BE2C (cell line): ENCODE results near the gene MSX2.
A peak's percentile ranks its signal among the peaks of the same experiment; 100 is the strongest.

Experiments
- DNase-seq: peaks from one replicate; pipeline ENCODE4 v3.0.0-alpha.2; 2020
- H3K27me3 ChIP-seq: fragments of 250-450 bp; sonication (Bioruptor Pico); 2 replicates; pipeline ENCODE4 v1.5.1; 2020; ENCODE audit warnings: mild to moderate bottlenecking
- H3K36me3 ChIP-seq: fragments of 250-450 bp; sonication (Bioruptor Pico); 2 replicates; pipeline ENCODE4 v1.5.1; 2020; ENCODE audit warnings: mild to moderate bottlenecking
- H3K4me1 ChIP-seq: fragments of 250-450 bp; sonication (Bioruptor Pico); 2 replicates; pipeline ENCODE4 v1.5.1; 2020
- H3K4me3 ChIP-seq: 2 replicates; pipeline ENCODE4 v1.5.1; 2011; ENCODE audit warnings: low read depth, low read length
- H3K9me3 ChIP-seq: fragments of 250-450 bp; sonication (Bioruptor Pico); 2 replicates; pipeline ENCODE4 v1.5.1; 2020
- TF ChIP-seq, protein P1 (sequence below): IDR thresholded peaks from 2 replicates; pipeline ENCODE4 v1.5.1; 2012; ENCODE audit warnings: mild to moderate bottlenecking, low read depth, low read length

Gene MSX2

DNA sequence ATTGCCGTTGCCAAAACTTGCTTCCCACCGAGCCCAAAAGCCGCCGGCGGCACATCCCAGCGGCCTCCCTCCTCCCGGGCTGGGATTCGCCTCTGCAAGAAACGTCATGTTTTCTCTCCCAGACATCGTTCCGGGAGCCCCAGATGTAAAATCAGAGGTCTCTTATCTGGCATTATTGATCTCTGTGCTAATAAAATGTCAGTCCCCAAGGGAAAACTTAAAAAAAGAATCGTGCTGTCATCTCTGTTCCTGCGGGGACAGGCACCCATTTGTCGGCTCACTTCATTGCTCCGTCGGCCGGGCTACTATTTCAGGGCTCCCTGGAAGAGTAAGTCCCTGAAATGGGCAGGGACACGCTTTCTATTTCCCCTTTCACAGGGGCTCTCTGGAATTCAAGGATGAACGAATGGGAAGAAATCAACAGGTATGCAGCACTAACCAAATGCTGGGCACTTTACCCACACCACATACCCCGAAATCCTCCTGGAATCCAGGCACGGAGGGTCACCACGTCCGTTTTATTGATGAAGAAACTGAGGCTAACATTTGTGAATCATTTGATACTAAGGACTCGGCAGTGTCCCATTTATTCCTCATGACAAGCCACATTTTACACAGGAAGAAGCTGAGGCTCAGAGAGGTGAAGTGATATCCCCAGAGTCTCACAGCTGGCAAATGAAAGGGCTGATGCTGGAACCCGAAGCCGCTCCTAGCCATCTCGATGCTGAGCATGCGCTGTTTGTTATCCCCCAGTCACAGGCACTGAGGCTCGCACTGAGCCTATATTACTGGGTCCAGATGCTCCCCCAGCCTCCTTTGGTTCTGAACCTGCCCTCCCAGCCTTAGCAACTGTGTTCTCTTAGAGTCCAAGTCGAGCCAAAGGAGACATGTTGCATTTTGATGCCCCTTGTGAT, 35.7 kb upstream of the MSX2 start:
- no peaks in the 10 kb centered on the region for H3K9me3 ChIP-seq
- TF ChIP-seq, protein P1, sequence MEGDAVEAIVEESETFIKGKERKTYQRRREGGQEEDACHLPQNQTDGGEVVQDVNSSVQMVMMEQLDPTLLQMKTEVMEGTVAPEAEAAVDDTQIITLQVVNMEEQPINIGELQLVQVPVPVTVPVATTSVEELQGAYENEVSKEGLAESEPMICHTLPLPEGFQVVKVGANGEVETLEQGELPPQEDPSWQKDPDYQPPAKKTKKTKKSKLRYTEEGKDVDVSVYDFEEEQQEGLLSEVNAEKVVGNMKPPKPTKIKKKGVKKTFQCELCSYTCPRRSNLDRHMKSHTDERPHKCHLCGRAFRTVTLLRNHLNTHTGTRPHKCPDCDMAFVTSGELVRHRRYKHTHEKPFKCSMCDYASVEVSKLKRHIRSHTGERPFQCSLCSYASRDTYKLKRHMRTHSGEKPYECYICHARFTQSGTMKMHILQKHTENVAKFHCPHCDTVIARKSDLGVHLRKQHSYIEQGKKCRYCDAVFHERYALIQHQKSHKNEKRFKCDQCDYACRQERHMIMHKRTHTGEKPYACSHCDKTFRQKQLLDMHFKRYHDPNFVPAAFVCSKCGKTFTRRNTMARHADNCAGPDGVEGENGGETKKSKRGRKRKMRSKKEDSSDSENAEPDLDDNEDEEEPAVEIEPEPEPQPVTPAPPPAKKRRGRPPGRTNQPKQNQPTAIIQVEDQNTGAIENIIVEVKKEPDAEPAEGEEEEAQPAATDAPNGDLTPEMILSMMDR: no peak
- H3K27me3 ChIP-seq: peaks cover 5% of the 10 kb centered on the region
- H3K36me3 ChIP-seq: no peaks in the 10 kb centered on the region
- peak overlapping the region; percentile 45 for H3K4me3 ChIP-seq
- DNase-seq: peak; percentile 29
- peaks cover 5% of the 10 kb centered on the region for H3K4me1 ChIP-seq

DNA sequence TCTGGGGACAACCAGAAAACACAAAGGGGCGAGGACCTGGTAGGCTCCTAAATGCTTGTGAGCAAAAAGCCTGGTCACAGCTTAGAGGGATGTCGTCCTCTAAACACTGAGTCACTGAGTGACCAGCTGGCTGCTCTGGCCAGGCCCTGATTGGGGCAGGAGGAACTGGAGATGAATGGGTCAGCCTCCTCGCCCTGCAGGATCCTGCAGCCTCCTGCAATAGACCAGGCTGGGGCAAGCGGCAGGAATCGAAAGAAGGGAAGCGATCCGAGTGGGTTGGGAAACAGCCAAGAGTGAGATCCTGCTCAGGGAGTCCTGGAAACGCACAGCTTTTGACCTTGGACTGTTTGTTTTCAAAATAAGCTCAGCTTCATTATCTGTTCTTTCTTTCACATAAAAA, 34.1 kb upstream of the MSX2 start:
- no peaks in the 10 kb centered on the region for H3K36me3 ChIP-seq
- DNase-seq: no peak
- TF ChIP-seq, protein P1: no peak
- no peak overlapping the region for H3K4me3 ChIP-seq
- H3K27me3 ChIP-seq: peaks cover 5% of the 10 kb centered on the region
- no peaks in the 10 kb centered on the region for H3K9me3 ChIP-seq
- peaks cover 5% of the 10 kb centered on the region for H3K4me1 ChIP-seq

DNA sequence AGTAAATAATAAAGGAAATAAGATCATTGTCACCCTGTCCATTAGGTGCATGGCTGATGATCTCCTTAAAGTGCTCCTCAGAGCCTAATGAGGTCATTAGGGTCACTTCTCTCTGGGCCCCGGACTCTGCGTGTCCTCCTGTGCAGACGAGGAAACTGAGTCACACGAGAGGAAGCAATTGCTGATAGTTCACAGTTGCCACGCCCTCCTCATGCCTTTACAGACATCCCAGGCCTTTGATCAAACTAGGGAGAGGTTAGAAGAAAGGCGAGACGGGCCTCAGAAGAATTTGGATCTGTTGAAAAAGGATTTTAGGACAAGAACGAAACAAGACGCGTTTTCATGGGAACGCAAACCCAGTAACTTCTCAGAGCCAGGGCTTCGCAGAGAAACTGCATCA, 32.0 kb upstream of the MSX2 start:
- DNase-seq: no peak
- H3K9me3 ChIP-seq: no peaks in the 10 kb centered on the region
- H3K36me3 ChIP-seq: no peaks in the 10 kb centered on the region
- TF ChIP-seq, protein P1: no peak
- H3K27me3 ChIP-seq: peaks cover 5% of the 10 kb centered on the region
- H3K4me1 ChIP-seq: peaks cover 5% of the 10 kb centered on the region; the same call in 1 of the 2 replicates
- H3K4me3 ChIP-seq: no peak overlapping the region

DNA sequence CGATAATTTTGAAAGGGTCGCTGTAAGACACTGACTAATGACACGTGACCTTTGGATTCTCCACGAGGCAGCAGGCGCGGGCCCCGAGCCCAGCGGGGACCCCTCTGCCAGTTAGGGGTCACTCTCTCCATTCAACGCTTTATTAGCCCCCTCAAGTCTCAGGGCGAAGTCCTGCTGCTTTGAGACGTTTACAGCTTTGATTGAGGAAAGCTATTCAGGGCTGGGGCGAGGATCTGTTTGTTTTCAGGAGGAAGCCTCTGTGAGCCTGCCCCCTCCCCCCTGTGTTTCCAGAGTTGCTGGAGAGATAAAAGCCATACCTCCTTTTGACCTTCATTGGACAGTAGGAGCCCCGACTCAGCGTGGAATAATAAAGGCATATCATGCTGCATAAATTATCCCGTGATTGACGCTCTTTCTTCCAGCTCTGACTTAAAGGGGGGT, 31.4 kb upstream of the MSX2 start:
- Histone ChIP-seq H3K9me3 (no peaks in the 10 kb centered on the region), H3K27me3 (peaks cover 4% of the 10 kb centered on the region), H3K36me3 (no peaks in the 10 kb centered on the region), H3K4me3 (no peak overlapping the region), H3K4me1 (peaks cover 5% of the 10 kb centered on the region; the same call in 1 of the 2 replicates)
- peak; percentile 33 for DNase-seq
- TF ChIP-seq, protein P1: no peak

DNA sequence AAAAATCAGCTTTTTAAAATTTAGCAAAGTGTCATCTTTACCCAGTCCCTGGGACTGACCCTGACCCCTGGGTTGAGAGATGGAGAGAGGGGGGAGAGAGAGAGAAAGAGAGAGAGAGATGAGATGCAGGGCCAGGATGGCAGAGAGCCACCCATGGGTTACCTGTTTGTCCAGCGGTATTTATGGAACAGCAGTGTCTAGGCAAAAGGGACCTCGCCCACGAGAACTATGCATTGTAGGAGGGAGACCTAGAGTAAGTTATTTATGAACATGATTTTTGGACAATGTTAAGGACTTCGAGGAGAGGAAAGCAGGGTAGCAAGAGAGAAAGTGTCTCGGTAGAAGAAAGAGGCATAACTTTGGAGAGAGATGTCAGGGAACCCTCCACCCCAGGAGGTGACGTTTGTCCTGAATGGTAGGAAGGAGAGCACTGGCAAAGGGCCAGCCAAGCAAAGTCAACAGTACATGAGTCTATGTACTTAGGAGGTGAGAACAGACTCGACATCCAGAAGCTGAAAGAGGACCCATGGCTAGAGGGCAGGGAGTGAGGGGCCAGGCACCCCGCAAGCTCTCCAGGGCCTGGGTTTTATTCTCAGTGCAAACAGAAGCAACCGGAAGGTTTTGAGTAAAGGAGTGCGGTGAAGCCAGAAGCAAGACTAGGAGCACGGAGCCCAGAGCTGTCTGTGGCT, 30.5 kb upstream of the MSX2 start:
- DNase-seq: no peak
- Histone ChIP-seq H3K9me3 (no peaks in the 10 kb centered on the region), H3K4me1 (peaks cover 5% of the 10 kb centered on the region; the same call in 1 of the 2 replicates), H3K36me3 (no peaks in the 10 kb centered on the region), H3K4me3 (no peak overlapping the region), H3K27me3 (no peaks in the 10 kb centered on the region)
- TF ChIP-seq, protein P1: no peak
